UCSD-AML1 (cell line): Measurements from ENCODE around the gene WASF3.
A peak's percentile ranks its signal among the peaks of the same experiment; 100 is the strongest.
"Not testable (repeated sequence)": the region's sequence is repeated elsewhere in the genome, so short reads cannot be mapped to it uniquely, and the experiment has no call there.

Source experiments
- DNase-seq: peaks from one replicate; lab custom pipeline; 2025; ENCODE audit not compliant: unreplicated experiment; lab: John Stamatoyannopoulos, UW

Gene WASF3

DNA sequence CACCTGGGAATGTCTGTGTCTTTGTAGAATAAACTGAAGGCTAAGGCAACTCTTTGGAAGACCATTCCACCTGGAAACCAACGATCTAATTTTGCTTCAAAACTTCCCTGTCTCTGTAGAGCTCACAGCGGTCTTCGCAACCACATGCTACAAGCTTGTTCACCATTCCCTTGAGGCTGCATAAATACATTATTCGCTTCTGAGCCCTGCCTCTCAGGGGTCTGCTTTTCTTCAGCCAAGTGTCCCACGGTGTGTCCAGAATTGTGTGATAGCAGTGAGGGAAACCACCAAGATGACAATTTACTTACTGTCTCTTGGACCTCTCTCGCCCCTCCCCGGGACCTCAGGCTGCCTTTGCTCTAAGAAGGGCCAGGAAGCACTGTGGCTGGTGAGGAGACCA is 152.0 kb downstream of the WASF3 start:
- DNase-seq: no peak

GRCh38 chr13:26710166-26710565 is 152.7 kb downstream of the WASF3 start:
- DNase-seq: no peak

GRCh38 chr13:26711211-26711610 is 153.7 kb downstream of the WASF3 start:
- DNase-seq: no peak

DNA sequence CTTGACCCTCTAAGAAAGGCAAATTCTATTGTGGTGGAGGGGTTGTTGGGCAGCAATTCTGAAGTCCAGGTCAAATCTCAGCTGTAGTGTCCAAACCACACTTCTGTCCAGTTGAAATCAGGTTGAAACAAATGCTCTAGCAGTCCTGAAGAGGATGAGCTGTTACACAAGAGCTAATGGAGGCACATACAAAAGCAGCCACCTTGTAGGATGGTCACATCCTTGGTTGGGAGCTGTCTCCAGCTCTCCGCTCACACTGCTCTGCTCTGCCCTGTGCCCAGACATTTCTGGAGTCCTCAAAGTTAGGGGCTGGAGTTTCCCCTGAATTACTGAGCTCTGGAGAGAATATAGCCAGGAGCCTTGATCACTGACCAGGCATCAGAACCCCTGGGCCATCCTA is 155.9 kb downstream of the WASF3 start:
- no peak for DNase-seq

DNA sequence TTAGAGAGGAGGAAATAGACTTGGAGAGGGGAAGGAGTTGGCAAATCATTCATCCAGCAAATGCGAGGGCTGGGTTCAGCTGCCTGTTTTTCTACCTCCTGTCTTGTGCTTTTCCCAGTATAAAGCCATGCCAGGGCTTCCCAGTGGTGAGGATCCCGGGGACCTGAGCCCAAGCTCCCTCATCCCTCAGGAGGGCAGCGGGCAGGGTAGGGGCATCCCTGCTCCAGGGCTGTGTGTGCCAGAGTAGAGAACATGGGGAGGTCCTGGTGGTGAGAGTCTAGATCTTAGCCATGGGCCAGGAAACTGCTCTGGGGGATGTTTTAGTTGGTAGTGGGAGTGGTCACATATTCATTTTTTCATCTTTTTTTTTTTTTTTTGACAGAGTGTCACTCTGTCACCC is 159.5 kb downstream of the WASF3 start:
- DNase-seq: no peak

DNA sequence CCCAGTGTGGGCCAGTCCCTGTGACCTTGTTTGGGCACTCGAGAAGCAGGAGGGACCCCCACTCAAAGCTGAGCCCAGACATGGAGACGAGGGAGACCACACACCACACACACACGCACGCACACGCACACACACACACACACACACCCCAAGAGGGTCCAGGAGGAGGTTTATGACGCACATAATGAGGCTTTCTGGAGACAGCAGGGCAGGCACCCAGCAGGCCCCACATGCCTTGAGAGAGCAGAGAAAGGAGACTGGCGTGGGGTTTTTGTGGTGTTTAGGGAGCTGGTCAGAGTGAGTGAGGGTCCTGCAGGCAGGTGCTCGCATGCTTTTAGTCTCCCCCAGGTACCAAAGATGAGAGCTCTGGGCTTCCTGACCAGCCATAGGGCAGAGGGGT is 160.7 kb downstream of the WASF3 start:
- DNase-seq: no peak

GRCh38 chr13:26718872-26719271 is 161.4 kb downstream of the WASF3 start:
- no peak for DNase-seq

GRCh38 chr13:26719356-26719945 is 162.0 kb downstream of the WASF3 start:
- peak; percentile 42 for DNase-seq

DNA sequence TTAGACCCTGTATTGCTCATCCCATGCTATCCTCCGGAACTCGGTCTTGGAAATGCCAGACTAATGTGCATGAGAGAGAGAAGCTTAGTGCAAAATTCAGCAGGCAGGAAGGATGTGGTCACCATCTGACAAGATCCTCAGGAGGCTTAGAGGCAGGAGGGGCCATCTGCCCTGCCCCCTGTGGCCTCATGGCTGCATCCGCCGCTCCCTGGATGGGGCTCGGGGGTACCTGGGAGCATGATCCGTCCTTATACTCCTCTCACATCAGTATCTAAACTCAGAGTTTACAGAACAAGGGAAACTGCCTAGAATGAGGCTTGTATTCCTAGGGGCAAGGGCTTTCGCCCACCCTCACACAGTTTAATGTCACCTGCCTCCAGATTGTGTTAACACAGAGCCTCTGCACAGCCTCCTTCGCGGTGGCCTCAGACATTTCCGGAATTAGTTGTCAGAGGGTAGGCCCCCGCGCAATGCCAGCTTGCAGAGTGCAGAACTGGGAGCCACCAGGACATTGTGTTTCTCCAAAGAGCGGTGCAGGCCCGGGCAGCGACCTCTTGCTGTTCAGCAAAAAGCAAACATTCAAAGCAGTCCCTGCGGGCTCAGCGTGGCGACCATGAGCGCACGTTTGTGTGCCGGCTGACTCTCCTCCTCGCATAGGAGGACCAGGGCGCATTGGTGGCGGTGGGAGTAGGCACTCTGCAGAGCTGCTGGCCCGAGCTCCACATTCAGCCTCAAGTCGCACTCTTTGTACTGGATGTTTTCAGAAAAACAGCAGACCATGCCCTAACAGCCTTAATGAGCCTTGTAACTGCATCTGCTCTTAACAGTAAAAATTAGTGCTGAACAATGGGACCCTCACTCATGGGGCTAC is 164.0 kb downstream of the WASF3 start:
- peak; percentile 84 for DNase-seq

- no peak for DNase-seq
These were observed 164.8 kb downstream of the WASF3 start for GRCh38 chr13:26722321-26722720.

GRCh38 chr13:26723620-26724019 is 166.1 kb downstream of the WASF3 start:
- DNase-seq: not testable (repeated sequence)

DNA sequence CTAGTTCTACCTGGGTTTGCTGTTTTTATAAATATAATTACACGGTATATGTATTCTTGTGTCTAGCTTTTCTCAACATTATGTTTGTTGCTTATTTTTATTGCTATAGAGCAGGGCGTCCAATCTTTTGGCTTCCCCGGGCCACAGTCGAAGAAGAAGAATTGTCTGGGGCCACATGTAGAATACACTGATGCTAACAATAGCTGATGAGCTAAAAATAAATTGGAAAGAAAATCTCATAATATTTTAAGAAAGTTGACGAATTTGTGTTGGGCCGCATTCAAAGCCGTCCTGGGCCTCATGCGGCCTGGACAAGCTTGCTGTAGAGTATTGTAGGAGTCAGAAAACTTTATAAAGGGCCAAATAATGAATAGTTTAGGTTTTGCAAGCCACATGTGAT is 169.2 kb downstream of the WASF3 start:
- DNase-seq: no peak

DNA sequence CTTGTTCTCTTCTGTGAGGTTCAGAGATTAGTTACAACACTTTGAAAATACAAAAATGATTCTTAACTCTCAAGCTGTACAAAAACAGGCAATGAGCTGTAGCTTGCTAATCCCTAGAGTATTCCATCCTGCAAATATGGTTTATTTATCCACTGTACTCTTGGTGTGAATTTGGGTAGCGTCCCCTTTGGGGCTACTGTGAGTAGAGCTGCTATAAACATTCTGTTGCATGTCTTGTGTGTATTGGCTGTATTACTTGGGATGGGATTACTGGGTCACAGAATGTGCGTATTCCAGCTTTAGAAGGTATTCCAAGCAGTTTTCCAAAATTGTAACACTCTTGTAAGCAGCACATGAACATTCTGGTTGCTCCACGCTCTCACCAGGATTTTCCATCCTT is 169.6 kb downstream of the WASF3 start:
- DNase-seq: no peak

DNA sequence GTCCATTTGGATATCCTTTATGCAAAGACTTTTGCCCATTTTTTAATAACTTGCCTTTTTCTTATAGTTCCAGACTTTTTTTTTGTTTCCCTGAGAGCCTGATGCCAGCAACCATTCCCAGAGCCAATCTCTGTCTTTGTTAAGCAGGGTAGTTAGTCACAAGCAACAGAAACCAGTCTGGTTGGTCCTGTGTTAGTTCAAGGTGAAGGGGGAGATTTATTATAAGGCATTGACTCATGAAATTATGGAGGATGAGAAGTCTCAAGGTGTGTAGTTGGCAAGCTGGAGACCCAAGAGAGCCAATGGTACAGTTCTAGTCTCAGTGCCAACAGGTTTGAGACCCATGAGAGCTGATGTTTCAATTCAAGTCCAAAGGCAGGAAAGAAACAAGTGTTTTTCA is 170.2 kb downstream of the WASF3 start:
- DNase-seq: no peak

GRCh38 chr13:26735677-26736076 is 178.2 kb downstream of the WASF3 start:
- DNase-seq: no peak
